ENCODE data around the gene CDH13.

CDH13 gene

GRCh38 chr16:83318390-83318789 is 691.6 kb downstream of the CDH13 start:
- TF ChIP-seq SIN3A (IDR thresholded peaks at IDR 0.05; ENCODE audit: borderline replicate concordance, insufficient read depth, low read length) (no peak), REST (IDR thresholded peaks at IDR 0.05; ENCODE audit: insufficient read depth in 1 of 2, low read depth in 2 of 2, low read length in 2 of 2) (no peak), FOXP2 (optimal IDR thresholded peaks at IDR 0.05; ENCODE audit: borderline replicate concordance, extremely low read depth, extremely low read length, insufficient read depth) (no peak), TAF1 (IDR thresholded peaks at IDR 0.05; ENCODE audit: borderline replicate concordance, insufficient read depth, low read length) (no peak), POLR2AphosphoS5 (IDR thresholded peaks at IDR 0.05; ENCODE audit: low read depth, low read length) (no peak)

GRCh38 chr16:83328936-83329335 is 702.2 kb downstream of the CDH13 start:
- TF ChIP-seq TAF1 (IDR thresholded peaks at IDR 0.05; ENCODE audit: borderline replicate concordance, insufficient read depth, low read length), result no peak
- no peak for TF ChIP-seq REST (IDR thresholded peaks at IDR 0.05; ENCODE audit: insufficient read depth in 1 of 2, low read depth in 2 of 2, low read length in 2 of 2)
- no peak for TF ChIP-seq POLR2AphosphoS5 (IDR thresholded peaks at IDR 0.05; ENCODE audit: low read depth, low read length)
- TF ChIP-seq FOXP2 (optimal IDR thresholded peaks at IDR 0.05; ENCODE audit: borderline replicate concordance, extremely low read depth, extremely low read length, insufficient read depth), result no peak
- no peak for TF ChIP-seq SIN3A (IDR thresholded peaks at IDR 0.05; ENCODE audit: borderline replicate concordance, insufficient read depth, low read length)

GRCh38 chr16:83329441-83329840 is 702.7 kb downstream of the CDH13 start:
- TF ChIP-seq FOXP2 (optimal IDR thresholded peaks at IDR 0.05; ENCODE audit: borderline replicate concordance, extremely low read depth, extremely low read length, insufficient read depth) (no peak), REST (IDR thresholded peaks at IDR 0.05; ENCODE audit: insufficient read depth in 1 of 2, low read depth in 2 of 2, low read length in 2 of 2) (no peak), POLR2AphosphoS5 (IDR thresholded peaks at IDR 0.05; ENCODE audit: low read depth, low read length) (no peak), TAF1 (IDR thresholded peaks at IDR 0.05; ENCODE audit: borderline replicate concordance, insufficient read depth, low read length) (no peak), SIN3A (IDR thresholded peaks at IDR 0.05; ENCODE audit: borderline replicate concordance, insufficient read depth, low read length) (no peak)

- TF ChIP-seq REST (IDR thresholded peaks at IDR 0.05; ENCODE audit: insufficient read depth in 1 of 2, low read depth in 2 of 2, low read length in 2 of 2), result no peak
- TF ChIP-seq FOXP2 (optimal IDR thresholded peaks at IDR 0.05; ENCODE audit: borderline replicate concordance, extremely low read depth, extremely low read length, insufficient read depth), result no peak
- no peak for TF ChIP-seq TAF1 (IDR thresholded peaks at IDR 0.05; ENCODE audit: borderline replicate concordance, insufficient read depth, low read length)
- TF ChIP-seq POLR2AphosphoS5 (IDR thresholded peaks at IDR 0.05; ENCODE audit: low read depth, low read length), result no peak
- no peak for TF ChIP-seq SIN3A (IDR thresholded peaks at IDR 0.05; ENCODE audit: borderline replicate concordance, insufficient read depth, low read length)
These were observed 703.5 kb downstream of the CDH13 start for GRCh38 chr16:83330251-83330650.

GRCh38 chr16:83335076-83335475 is 708.3 kb downstream of the CDH13 start:
- no peak for TF ChIP-seq SIN3A (IDR thresholded peaks at IDR 0.05; ENCODE audit: borderline replicate concordance, insufficient read depth, low read length)
- no peak for TF ChIP-seq POLR2AphosphoS5 (IDR thresholded peaks at IDR 0.05; ENCODE audit: low read depth, low read length)
- no peak for TF ChIP-seq REST (IDR thresholded peaks at IDR 0.05; ENCODE audit: insufficient read depth in 1 of 2, low read depth in 2 of 2, low read length in 2 of 2)
